GM12873 (cell line): ENCODE data around the gene PSG1.

Experiments used
- TF ChIP-seq, protein P1 (sequence below): IDR thresholded peaks from 2 replicates; pipeline ENCODE4 v1.5.1; 2012; ENCODE audit warnings: low read depth, mild to moderate bottlenecking, moderate library complexity, low read length, control low read depth; ENCODE audit not compliant: insufficient read depth; ENCODE audit errors: missing control alignments

PSG1 gene

DNA sequence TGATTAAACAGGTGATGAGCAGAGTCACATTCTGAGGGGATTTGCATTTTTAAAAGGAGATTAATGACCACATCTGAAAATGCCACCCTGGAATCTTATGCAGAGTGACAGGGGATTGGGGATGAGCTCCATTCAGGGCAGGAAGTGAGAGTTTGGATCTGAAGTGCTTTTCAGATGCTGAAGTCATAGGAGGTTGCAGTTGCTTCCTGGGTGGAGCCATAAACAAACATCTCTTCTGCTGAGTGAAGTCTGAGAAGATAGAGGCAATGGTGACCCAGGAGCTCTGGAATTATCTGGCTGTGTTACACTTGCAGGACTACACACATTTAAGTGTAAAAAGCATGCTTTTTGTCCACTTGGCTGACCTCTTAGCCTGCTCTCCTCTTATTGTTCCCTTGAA, 62.6 kb downstream of the PSG1 start:
- TF ChIP-seq, protein P1, sequence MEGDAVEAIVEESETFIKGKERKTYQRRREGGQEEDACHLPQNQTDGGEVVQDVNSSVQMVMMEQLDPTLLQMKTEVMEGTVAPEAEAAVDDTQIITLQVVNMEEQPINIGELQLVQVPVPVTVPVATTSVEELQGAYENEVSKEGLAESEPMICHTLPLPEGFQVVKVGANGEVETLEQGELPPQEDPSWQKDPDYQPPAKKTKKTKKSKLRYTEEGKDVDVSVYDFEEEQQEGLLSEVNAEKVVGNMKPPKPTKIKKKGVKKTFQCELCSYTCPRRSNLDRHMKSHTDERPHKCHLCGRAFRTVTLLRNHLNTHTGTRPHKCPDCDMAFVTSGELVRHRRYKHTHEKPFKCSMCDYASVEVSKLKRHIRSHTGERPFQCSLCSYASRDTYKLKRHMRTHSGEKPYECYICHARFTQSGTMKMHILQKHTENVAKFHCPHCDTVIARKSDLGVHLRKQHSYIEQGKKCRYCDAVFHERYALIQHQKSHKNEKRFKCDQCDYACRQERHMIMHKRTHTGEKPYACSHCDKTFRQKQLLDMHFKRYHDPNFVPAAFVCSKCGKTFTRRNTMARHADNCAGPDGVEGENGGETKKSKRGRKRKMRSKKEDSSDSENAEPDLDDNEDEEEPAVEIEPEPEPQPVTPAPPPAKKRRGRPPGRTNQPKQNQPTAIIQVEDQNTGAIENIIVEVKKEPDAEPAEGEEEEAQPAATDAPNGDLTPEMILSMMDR: no peak
